Loucy (cell line): ENCODE results near the gene MAST4.

Experiments used
- H2AFZ ChIP-seq: fragments of 200-600 bp; sonication (generic); 2 replicates; pipeline ENCODE4 v1.6.0; 2016; ENCODE audit warnings: antibody characterized with exemption, mild to moderate bottlenecking, low read length, moderate library complexity
- H3F3A ChIP-seq: fragments of 200-600 bp; 2 replicates; pipeline ENCODE4 v1.6.0; 2016; ENCODE audit warnings: antibody characterized with exemption, low read depth, mild to moderate bottlenecking
- H3K27me3 ChIP-seq: fragments of 200-600 bp; sonication (generic); 2 replicates; pipeline ENCODE4 v1.6.1; 2014; ENCODE audit warnings: low read length, mild to moderate bottlenecking; ENCODE audit not compliant: insufficient read depth, poor library complexity, severe bottlenecking
- H3K36me3 ChIP-seq: fragments of 200-600 bp; sonication (generic); 2 replicates; pipeline ENCODE4 v1.6.1; 2016; ENCODE audit warnings: low read length; ENCODE audit not compliant: insufficient read depth
- H3K4me1 ChIP-seq: fragments of 200-600 bp; sonication (generic); 2 replicates; pipeline ENCODE4 v1.5.1; 2014; ENCODE audit warnings: low read length, mild to moderate bottlenecking; ENCODE audit not compliant: insufficient read depth, poor library complexity, severe bottlenecking
- H3K4me2 ChIP-seq: fragments of 200-600 bp; sonication (generic); 2 replicates; pipeline ENCODE4 v1.6.0; 2014; ENCODE audit warnings: antibody characterized with exemption, low read length, low read depth, mild to moderate bottlenecking; ENCODE audit not compliant: poor library complexity, severe bottlenecking
- H3K4me3 ChIP-seq: fragments of 200-600 bp; sonication (generic); 2 replicates; pipeline ENCODE4 v1.5.1; 2014; ENCODE audit warnings: low read length, mild to moderate bottlenecking, mixed read lengths; ENCODE audit not compliant: poor library complexity, severe bottlenecking
- H3K79me2 ChIP-seq: fragments of 200-600 bp; sonication (generic); 2 replicates; pipeline ENCODE4 v1.6.1; 2014; ENCODE audit warnings: low read length; ENCODE audit not compliant: insufficient read depth
- H3K9ac ChIP-seq: fragments of 200-600 bp; sonication (generic); 2 replicates; pipeline ENCODE4 v1.6.0; 2014; ENCODE audit warnings: mild to moderate bottlenecking, low read depth, low read length, moderate library complexity; ENCODE audit not compliant: poor library complexity, severe bottlenecking
- H3K9me2 ChIP-seq: fragments of 200-600 bp; sonication (generic); replicated peaks from 2 replicates; pipeline ENCODE4 v1.6.1; 2016; ENCODE audit warnings: low read depth, low read length, mixed read lengths
- H3K9me3 ChIP-seq: fragments of 200-600 bp; sonication (generic); 2 replicates; pipeline ENCODE4 v1.6.1; 2014; ENCODE audit warnings: mild to moderate bottlenecking, antibody characterized with exemption, low read length, low read depth; ENCODE audit not compliant: insufficient read depth
- H4K20me1 ChIP-seq: fragments of 200-600 bp; sonication (generic); 2 replicates; pipeline ENCODE4 v1.6.0; 2014; ENCODE audit warnings: antibody characterized with exemption, low read length, mild to moderate bottlenecking; ENCODE audit not compliant: insufficient read depth, poor library complexity, severe bottlenecking
- EZH2phosphoT487 ChIP-seq: fragments of 200-600 bp; IDR thresholded peaks from 2 replicates; pipeline ENCODE4 v1.6.1; 2018; ENCODE audit warnings: antibody characterized with exemption, mild to moderate bottlenecking, moderate library complexity, borderline replicate concordance
- TF ChIP-seq, protein P1 (sequence below): fragments of 200-600 bp; sonication (generic); conservative IDR thresholded peaks from 2 replicates; pipeline ENCODE4 v1.5.1; 2014; ENCODE audit warnings: mild to moderate bottlenecking, antibody characterized with exemption, low read length

The MAST4 gene

DNA sequence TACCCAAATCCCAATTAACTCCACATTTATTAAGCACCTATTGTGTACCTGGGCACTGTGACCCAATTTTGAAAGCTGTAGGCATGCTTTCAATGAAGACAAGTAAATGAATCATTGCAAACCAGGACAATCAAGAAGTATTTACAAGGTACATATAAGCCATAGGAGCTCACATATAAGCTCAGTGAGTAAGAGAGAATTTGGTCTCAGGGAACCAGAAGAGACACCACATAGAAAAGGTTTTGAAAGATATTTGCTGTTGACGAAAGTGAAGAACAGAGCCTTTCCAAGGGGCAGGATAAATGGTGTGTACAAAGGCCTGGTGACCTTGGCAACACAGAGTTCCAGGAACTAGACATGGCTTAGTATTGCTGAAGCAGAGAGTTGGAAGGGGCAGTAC lies 412.8 kb downstream of the MAST4 start:
- H3K79me2 ChIP-seq = peaks cover 92% of the 10 kb centered on the region
- no peak overlapping the region for H2AFZ ChIP-seq

DNA sequence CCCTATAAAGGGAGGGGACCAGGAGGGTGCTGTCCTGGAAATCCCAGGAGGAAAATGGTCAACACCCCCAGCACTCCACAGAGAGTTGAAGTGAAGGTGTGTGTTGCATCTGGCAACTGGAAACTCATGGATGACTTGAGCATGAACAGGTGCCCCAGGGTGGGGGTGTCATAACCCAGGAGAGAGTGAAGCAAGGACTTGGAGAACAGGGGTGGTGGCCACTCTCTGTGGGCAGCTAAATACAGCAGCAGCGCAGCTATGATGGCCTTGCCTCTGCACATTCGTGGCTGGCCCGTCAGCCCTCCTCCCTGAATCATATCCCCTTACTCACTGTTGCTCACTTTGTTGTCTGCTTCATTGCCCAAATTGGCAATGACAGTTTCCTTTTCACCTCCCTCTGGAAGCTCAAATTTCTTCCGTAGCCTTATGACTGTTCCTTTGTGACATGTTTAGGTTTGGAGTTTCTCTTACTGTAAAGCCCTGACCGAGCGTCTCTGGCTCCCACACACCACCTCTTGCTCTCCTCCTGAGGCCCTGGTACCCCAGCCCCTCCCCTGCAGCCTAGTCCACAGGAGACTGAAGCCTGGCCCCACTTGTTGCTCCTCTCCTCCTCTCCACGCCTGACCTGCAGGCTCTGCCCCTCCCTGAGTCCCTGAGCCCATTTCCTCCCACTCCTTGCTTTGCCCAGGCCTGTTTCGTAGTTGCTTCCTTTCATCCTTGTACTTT lies 414.7 kb downstream of the MAST4 start:
- no peaks in the 10 kb centered on the region for H3K36me3 ChIP-seq
- peaks cover 98% of the 10 kb centered on the region for H3K4me1 ChIP-seq
- no peak for TF ChIP-seq EZH2phosphoT487
- TF ChIP-seq, protein P1, sequence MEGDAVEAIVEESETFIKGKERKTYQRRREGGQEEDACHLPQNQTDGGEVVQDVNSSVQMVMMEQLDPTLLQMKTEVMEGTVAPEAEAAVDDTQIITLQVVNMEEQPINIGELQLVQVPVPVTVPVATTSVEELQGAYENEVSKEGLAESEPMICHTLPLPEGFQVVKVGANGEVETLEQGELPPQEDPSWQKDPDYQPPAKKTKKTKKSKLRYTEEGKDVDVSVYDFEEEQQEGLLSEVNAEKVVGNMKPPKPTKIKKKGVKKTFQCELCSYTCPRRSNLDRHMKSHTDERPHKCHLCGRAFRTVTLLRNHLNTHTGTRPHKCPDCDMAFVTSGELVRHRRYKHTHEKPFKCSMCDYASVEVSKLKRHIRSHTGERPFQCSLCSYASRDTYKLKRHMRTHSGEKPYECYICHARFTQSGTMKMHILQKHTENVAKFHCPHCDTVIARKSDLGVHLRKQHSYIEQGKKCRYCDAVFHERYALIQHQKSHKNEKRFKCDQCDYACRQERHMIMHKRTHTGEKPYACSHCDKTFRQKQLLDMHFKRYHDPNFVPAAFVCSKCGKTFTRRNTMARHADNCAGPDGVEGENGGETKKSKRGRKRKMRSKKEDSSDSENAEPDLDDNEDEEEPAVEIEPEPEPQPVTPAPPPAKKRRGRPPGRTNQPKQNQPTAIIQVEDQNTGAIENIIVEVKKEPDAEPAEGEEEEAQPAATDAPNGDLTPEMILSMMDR = no peak
- no peaks in the 10 kb centered on the region for H3K9me2 ChIP-seq
- H2AFZ ChIP-seq = no peak overlapping the region
- peaks cover 98% of the 10 kb centered on the region for H3K79me2 ChIP-seq
- no peaks in the 10 kb centered on the region for H3F3A ChIP-seq
- H4K20me1 ChIP-seq = peaks cover 4% of the 10 kb centered on the region
- no peaks in the 10 kb centered on the region for H3K27me3 ChIP-seq
- H3K4me3 ChIP-seq = peak overlapping the region; percentile 88
- H3K9me3 ChIP-seq = no peaks in the 10 kb centered on the region
- H3K4me2 ChIP-seq = peak overlapping the region; percentile 95
- peak overlapping the region; percentile 70 for H3K9ac ChIP-seq

More for the DNA sequence above, 412.8 kb downstream of the MAST4 start:
- H3K4me2 ChIP-seq = peak overlapping the region; percentile 95
- H3K4me1 ChIP-seq = peaks cover 92% of the 10 kb centered on the region
- H4K20me1 ChIP-seq = peaks cover 4% of the 10 kb centered on the region
- no peaks in the 10 kb centered on the region; the same call in 1 of the 2 replicates for H3F3A ChIP-seq
- peak overlapping the region; percentile 97 for H3K9ac ChIP-seq
- H3K27me3 ChIP-seq = no peaks in the 10 kb centered on the region
- H3K9me2 ChIP-seq = no peaks in the 10 kb centered on the region
- peak overlapping the region; percentile 88 for H3K4me3 ChIP-seq
- no peaks in the 10 kb centered on the region for H3K36me3 ChIP-seq
- H3K9me3 ChIP-seq = no peaks in the 10 kb centered on the region
- TF ChIP-seq, protein P1 = no peak
- TF ChIP-seq EZH2phosphoT487 = no peak

DNA sequence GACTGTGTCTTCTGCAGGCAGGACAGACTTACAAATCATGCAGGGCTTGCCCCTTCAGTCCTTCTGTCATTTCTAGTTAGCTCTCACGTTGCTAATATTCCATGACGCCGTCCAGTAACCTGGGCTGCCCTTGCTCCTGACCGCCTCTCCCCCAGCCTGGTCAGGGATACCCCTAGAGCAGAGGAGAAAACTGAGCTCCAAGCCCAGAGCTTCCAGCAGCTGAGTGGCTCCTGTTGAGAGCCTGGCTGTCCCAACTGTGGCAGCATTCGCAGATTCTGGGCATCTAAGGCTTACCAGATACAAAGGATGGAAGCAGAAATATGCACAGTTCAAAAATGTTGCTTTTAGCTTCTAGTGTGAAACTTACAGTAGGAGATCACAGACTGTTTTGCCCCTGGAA lies 415.2 kb downstream of the MAST4 start:
- Histone ChIP-seq H3K27me3 (no peaks in the 10 kb centered on the region), H3K9ac (peak overlapping the region; percentile 70), H3K79me2 (peaks cover 98% of the 10 kb centered on the region)

More for the DNA sequence above, 415.2 kb downstream of the MAST4 start:
- no peaks in the 10 kb centered on the region for H3K36me3 ChIP-seq
- H4K20me1 ChIP-seq = peaks cover 4% of the 10 kb centered on the region
- H3K4me1 ChIP-seq = peaks cover 98% of the 10 kb centered on the region
- H3K9me3 ChIP-seq = no peaks in the 10 kb centered on the region
- no peak overlapping the region for H2AFZ ChIP-seq
- peak overlapping the region; percentile 95 for H3K4me2 ChIP-seq
- H3K4me3 ChIP-seq = peak overlapping the region; percentile 88
- H3F3A ChIP-seq = no peaks in the 10 kb centered on the region
- TF ChIP-seq, protein P1 = no peak
- TF ChIP-seq EZH2phosphoT487 = no peak
- H3K9me2 ChIP-seq = no peaks in the 10 kb centered on the region
